ENCODE results near the gene ADCY9. TPM values are rescaled to one million over a fixed set of nuclear protein-coding genes. Genes with fewer than 3 reads are reported as not detected.
A peak's percentile ranks its signal among the peaks of the same experiment; 100 is the strongest.

The ADCY9 gene
- total RNA-seq, 2 donors from 2014 or later = 7.2 to 58.3 TPM

GRCh38 chr16:4021916-4022315 lies 94.3 kb downstream of the ADCY9 start:
- no peaks in the 10 kb centered on the region for H3K36me3 ChIP-seq
- no peak for DNase-seq (ENCODE audit: low spot score)
- intact Hi-C loops (cut with DNase I) = no loop called here
- no peak for TF ChIP-seq POLR2A (IDR thresholded peaks at IDR 0.05)
- TF ChIP-seq, protein P1, sequence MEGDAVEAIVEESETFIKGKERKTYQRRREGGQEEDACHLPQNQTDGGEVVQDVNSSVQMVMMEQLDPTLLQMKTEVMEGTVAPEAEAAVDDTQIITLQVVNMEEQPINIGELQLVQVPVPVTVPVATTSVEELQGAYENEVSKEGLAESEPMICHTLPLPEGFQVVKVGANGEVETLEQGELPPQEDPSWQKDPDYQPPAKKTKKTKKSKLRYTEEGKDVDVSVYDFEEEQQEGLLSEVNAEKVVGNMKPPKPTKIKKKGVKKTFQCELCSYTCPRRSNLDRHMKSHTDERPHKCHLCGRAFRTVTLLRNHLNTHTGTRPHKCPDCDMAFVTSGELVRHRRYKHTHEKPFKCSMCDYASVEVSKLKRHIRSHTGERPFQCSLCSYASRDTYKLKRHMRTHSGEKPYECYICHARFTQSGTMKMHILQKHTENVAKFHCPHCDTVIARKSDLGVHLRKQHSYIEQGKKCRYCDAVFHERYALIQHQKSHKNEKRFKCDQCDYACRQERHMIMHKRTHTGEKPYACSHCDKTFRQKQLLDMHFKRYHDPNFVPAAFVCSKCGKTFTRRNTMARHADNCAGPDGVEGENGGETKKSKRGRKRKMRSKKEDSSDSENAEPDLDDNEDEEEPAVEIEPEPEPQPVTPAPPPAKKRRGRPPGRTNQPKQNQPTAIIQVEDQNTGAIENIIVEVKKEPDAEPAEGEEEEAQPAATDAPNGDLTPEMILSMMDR (IDR thresholded peaks at IDR 0.05) = no peak
- no peak for TF ChIP-seq POLR2AphosphoS5 (IDR thresholded peaks at IDR 0.05)
- no peak overlapping the region for H3K27ac ChIP-seq
- no peaks in the 10 kb centered on the region for H3K4me1 ChIP-seq (replicated peaks)
- H3K4me3 ChIP-seq = no peak overlapping the region
- 96% methylated on average over 2 of the region's 2 CpGs for WGBS
- H3K9me3 ChIP-seq = no peaks in the 10 kb centered on the region
- H3K27me3 ChIP-seq (replicated peaks; ENCODE audit: insufficient read depth) = no peaks in the 10 kb centered on the region

DNA sequence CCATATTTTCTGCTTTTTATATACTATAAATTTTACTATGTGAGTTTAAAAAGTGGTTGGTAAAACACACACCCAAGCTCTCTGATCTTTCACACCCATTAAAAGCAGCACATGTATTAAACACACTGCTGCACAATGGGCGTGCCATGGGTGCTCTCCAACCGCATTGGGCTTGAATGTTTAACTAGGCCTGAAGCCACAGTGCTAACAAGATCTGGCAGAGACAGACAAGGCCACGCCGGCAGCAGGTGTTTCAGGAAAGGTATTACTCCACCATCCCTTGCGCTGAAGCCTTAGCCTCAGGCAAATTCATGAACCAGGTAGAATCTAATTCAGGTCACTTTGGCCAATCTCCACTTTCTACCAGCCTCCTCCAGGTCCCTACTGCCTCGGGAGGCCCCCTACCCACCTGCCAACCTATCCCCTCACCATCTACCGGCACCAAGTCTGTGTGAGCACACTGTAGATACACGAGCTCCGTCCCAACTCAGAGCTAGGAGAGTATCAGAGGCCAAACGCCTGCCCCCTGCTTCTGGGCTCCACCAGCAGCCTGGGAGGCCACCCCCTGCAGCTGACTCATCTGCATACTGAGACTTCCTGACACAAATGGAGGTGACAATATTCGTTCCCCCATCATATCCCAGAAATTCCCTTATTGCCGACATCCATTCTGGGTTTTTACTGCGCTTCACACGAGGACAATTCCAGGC lies 95.0 kb downstream of the ADCY9 start:
- Histone ChIP-seq H3K4me3 (no peak overlapping the region), H3K36me3 (no peaks in the 10 kb centered on the region), H3K4me1 (replicated peaks) (no peaks in the 10 kb centered on the region), H3K27ac (no peak overlapping the region), H3K27me3 (replicated peaks; ENCODE audit: insufficient read depth) (no peaks in the 10 kb centered on the region), H3K9me3 (no peaks in the 10 kb centered on the region)
- WGBS = 48% methylated on average over 14 of the region's 14 CpGs
- intact Hi-C loops (cut with DNase I) = no loop called here
- TF ChIP-seq, protein P1 (IDR thresholded peaks at IDR 0.05) = no peak
- TF ChIP-seq POLR2AphosphoS5 (IDR thresholded peaks at IDR 0.05) (peak; percentile 96), POLR2A (IDR thresholded peaks at IDR 0.05) (no peak)
- peak; percentile 93 for DNase-seq (ENCODE audit: low spot score)

DNA sequence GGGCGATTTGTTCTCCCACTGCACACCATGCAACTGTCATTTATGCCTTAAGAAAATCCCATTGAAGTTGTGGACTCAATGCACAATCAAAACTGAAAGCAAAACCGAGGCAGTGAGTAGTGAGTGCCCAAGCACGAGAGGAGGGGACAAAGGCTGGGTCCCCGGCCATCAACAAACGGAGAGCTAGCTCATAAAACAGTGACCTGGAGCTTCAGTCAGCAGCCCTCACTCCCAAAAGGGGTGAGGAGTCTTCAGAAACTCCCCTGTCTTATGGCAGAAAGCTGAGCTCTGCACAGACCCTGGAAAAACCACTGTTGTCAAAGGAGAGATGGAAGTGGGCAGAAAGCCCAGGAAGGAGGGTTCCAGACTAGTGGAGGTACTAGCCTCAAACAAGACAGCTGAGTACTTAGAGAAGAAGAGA lies 96.9 kb downstream of the ADCY9 start:
- TF ChIP-seq POLR2A (IDR thresholded peaks at IDR 0.05) = no peak
- no peak for TF ChIP-seq POLR2AphosphoS5 (IDR thresholded peaks at IDR 0.05)
- TF ChIP-seq, protein P1 (IDR thresholded peaks at IDR 0.05) = no peak
- H3K36me3 ChIP-seq = no peaks in the 10 kb centered on the region
- H3K27me3 ChIP-seq (replicated peaks; ENCODE audit: insufficient read depth) = no peaks in the 10 kb centered on the region
- intact Hi-C loops (cut with DNase I) = no loop called here
- H3K4me3 ChIP-seq = peak overlapping the region in 1 of 2 donors; percentile 18
- peak overlapping the region in 1 of 2 donors; percentile 18 for H3K27ac ChIP-seq
- H3K9me3 ChIP-seq = no peaks in the 10 kb centered on the region
- 7% methylated on average over 5 of the region's 5 CpGs for WGBS
- DNase-seq (ENCODE audit: low spot score) = no peak
- no peaks in the 10 kb centered on the region for H3K4me1 ChIP-seq (replicated peaks)

GRCh38 chr16:4018391-4018790 lies 97.9 kb downstream of the ADCY9 start:
- intact Hi-C loops (cut with DNase I) = no loop called here
- no peak overlapping the region for H3K27ac ChIP-seq
- 89% methylated on average over 12 of the region's 12 CpGs for WGBS
- H3K9me3 ChIP-seq = no peaks in the 10 kb centered on the region
- TF ChIP-seq POLR2A (IDR thresholded peaks at IDR 0.05) (no peak), POLR2AphosphoS5 (IDR thresholded peaks at IDR 0.05) (no peak)
- TF ChIP-seq, protein P1 (IDR thresholded peaks at IDR 0.05) = no peak
- H3K4me1 ChIP-seq (replicated peaks) = no peaks in the 10 kb centered on the region
- H3K27me3 ChIP-seq (replicated peaks; ENCODE audit: insufficient read depth) = no peaks in the 10 kb centered on the region
- no peak for DNase-seq (ENCODE audit: low spot score)
- no peaks in the 10 kb centered on the region for H3K36me3 ChIP-seq
- no peak overlapping the region for H3K4me3 ChIP-seq

- TF ChIP-seq, protein P1 (IDR thresholded peaks at IDR 0.05) = no peak
- no peak for TF ChIP-seq POLR2A (IDR thresholded peaks at IDR 0.05)
- no peak for TF ChIP-seq POLR2AphosphoS5 (IDR thresholded peaks at IDR 0.05)
- DNase-seq (ENCODE audit: low spot score) = no peak
- WGBS = 96% methylated on average over 14 of the region's 14 CpGs
- Histone ChIP-seq H3K4me3 (no peak overlapping the region), H3K27me3 (replicated peaks; ENCODE audit: insufficient read depth) (no peaks in the 10 kb centered on the region), H3K4me1 (replicated peaks) (no peaks in the 10 kb centered on the region), H3K36me3 (no peaks in the 10 kb centered on the region), H3K9me3 (no peaks in the 10 kb centered on the region), H3K27ac (no peak overlapping the region)
- intact Hi-C loops (cut with DNase I) = no loop called here
These were observed 98.4 kb downstream of the ADCY9 start for GRCh38 chr16:4017807-4018206.
